HCT116 (cell line): Measurements from ENCODE around the gene SEC61A2. TPM values are rescaled to one million over a fixed set of nuclear protein-coding genes. Genes with fewer than 3 reads are reported as not detected.

Source experiments
- ATAC-seq: fragments of 200-7000 bp; cut with Tn5 transposase; 2 replicates; pipeline ENCODE4 v1.9.1; 2020; ENCODE audit warnings: mild to moderate bottlenecking, moderate library complexity
- BruUV-seq: library from RNA; stranded (reverse); fragments of 400-500 nt; replicated peaks from 2 replicates; lab custom pipeline; 2021; lab: Mats Ljungman, UMichigan
- CTCF ChIA-PET: fragments of 300-600 bp; sonication (Branson Sonifier 250); formaldehyde crosslinking; loops from one replicate; lab custom pipeline; 2021; ENCODE audit warnings: antibody characterized with exemption; lab: Charles Lee
- POLR2A ChIA-PET: fragments of 300-600, 350-600 bp; sonication (Branson Sonifier 250); formaldehyde crosslinking; loops from one replicate; lab custom pipeline; 2021; ENCODE audit warnings: antibody characterized with exemption; lab: Charles Lee
- RAD21 ChIA-PET, 2 experiments: fragments of 300-600 bp; sonication (Branson Sonifier 250); formaldehyde crosslinking; loops; one replicate each; lab custom pipeline; 2023; ENCODE audit warnings: low total read pairs in 2 of 2; ENCODE audit not compliant: uncharacterized antibody in 2 of 2, unreplicated experiment in 2 of 2, low non-redundant PET in 1 of 2; lab: Charles Lee
- DNase-seq: peaks from one replicate; pipeline ENCODE4 v3.0.0-alpha.2; 2010; ENCODE audit warnings: low read depth, low spot score
- H2AFZ ChIP-seq: fragments of 200-600 bp; shearing (Covaris generic), sonication (generic); 2 replicates; pipeline ENCODE4 v1.6.1; 2017; ENCODE audit warnings: low read depth, mixed run types, mixed read lengths, antibody characterized with exemption, low read length; ENCODE audit not compliant: poor library complexity, severe bottlenecking
- H3K27ac ChIP-seq: 2 replicates; pipeline ENCODE4 v1.5.1; 2012; ENCODE audit warnings: low read depth, low read length
- H3K27me3 ChIP-seq: fragments of 200-600 bp; sonication (generic); 2 replicates; pipeline ENCODE4 v1.6.1; 2016; ENCODE audit warnings: mixed run types, low read length, mixed read lengths; ENCODE audit not compliant: insufficient read depth
- H3K36me3 ChIP-seq, 2 experiments: fragments of 200-500 bp in 1 of 2; fragments of 200-600 bp in 1 of 2; sonication (Bioruptor generic) in 1 of 2; sonication (generic) in 1 of 2; 2 replicates each; pipeline versions ENCODE4 v1.5.1 to v1.6.1; 2014 to 2016; ENCODE audit warnings: low read length in 2 of 2, inconsistent platforms in 1 of 2, mixed read lengths in 1 of 2, mixed run types in 1 of 2; ENCODE audit not compliant: insufficient read depth in 2 of 2, control insufficient read depth in 1 of 2
- H3K4me1 ChIP-seq, 2 experiments: fragments of 200-600 bp in 1 of 2; sonication (generic) in 1 of 2; 2 replicates each; pipeline versions ENCODE4 v1.5.1 to v1.6.1; 2012 to 2017; ENCODE audit warnings: low read length in 2 of 2, inconsistent platforms in 1 of 2, mild to moderate bottlenecking in 1 of 2, mixed read lengths in 1 of 2, mixed run types in 1 of 2, moderate library complexity in 1 of 2; ENCODE audit not compliant: insufficient read depth in 2 of 2, control insufficient read depth in 1 of 2
- H3K4me2 ChIP-seq: fragments of 200-600 bp; sonication (generic); 2 replicates; pipeline ENCODE4 v1.6.1; 2017; ENCODE audit warnings: mixed run types, low read length, mixed read lengths
- H3K4me3 ChIP-seq, 2 experiments: fragments of 200-600 bp in 1 of 2; sonication (generic) in 1 of 2; replicated peaks in 1 of 2; 2 replicates each; pipeline ENCODE4 v1.5.1; 2011 to 2016; ENCODE audit warnings: low read length in 2 of 2, control low read depth in 1 of 2, low read depth in 1 of 2, mild to moderate bottlenecking in 1 of 2, mixed read lengths in 1 of 2, mixed run types in 1 of 2
- H3K79me2 ChIP-seq: fragments of 200-600 bp; sonication (generic); 2 replicates; pipeline ENCODE4 v1.6.1; 2017; ENCODE audit warnings: mild to moderate bottlenecking, mixed run types, low read length, moderate library complexity, mixed read lengths; ENCODE audit not compliant: insufficient read depth
- H3K9ac ChIP-seq: fragments of 200-600 bp; sonication (generic); 2 replicates; pipeline ENCODE4 v1.6.1; 2016; ENCODE audit warnings: low read length, mixed read lengths
- H3K9me2 ChIP-seq: fragments of 200-600 bp; sonication (generic), shearing (Covaris generic); 2 replicates; pipeline ENCODE4 v1.6.1; 2017; ENCODE audit warnings: mixed run types, mild to moderate bottlenecking, moderate library complexity; ENCODE audit not compliant: insufficient read depth
- H3K9me3 ChIP-seq, 2 experiments: fragments of 200-500 bp in 1 of 2; fragments of 200-600 bp in 1 of 2; sonication (Bioruptor generic) in 1 of 2; sonication (generic) in 1 of 2; 2 replicates each; pipeline ENCODE4 v1.6.1; 2014 to 2017; ENCODE audit warnings: low read length in 2 of 2, mixed read lengths in 2 of 2, inconsistent platforms in 1 of 2, low read depth in 1 of 2, mild to moderate bottlenecking in 1 of 2, mixed run types in 1 of 2, moderate library complexity in 1 of 2; ENCODE audit not compliant: control insufficient read depth in 1 of 2, insufficient read depth in 1 of 2
- H4K20me1 ChIP-seq: fragments of 200-600 bp; sonication (generic), shearing (Covaris generic); 2 replicates; pipeline ENCODE4 v1.6.1; 2017; ENCODE audit warnings: mixed run types, mild to moderate bottlenecking, moderate library complexity; ENCODE audit not compliant: insufficient read depth
- ATF3 ChIP-seq: IDR thresholded peaks from 2 replicates; pipeline ENCODE4 v1.6.1; 2012
- CBX3 ChIP-seq: IDR thresholded peaks from 2 replicates; pipeline ENCODE4 v1.6.1; 2012; ENCODE audit warnings: low read depth
- CEBPB ChIP-seq: IDR thresholded peaks from 2 replicates; pipeline ENCODE4 v1.6.1; 2012; ENCODE audit warnings: low read depth
- EGR1 ChIP-seq: IDR thresholded peaks from 2 replicates; pipeline ENCODE4 v1.6.1; 2012; ENCODE audit warnings: low read depth
- ELF1 ChIP-seq: IDR thresholded peaks from 2 replicates; pipeline ENCODE4 v1.6.1; 2012; ENCODE audit warnings: low read depth, borderline replicate concordance
- EZH2 ChIP-seq: fragments of 200-600 bp; sonication (generic); IDR thresholded peaks from 2 replicates; pipeline ENCODE4 v1.6.1; 2017; ENCODE audit warnings: antibody characterized with exemption, mixed run types
- FOSL1 ChIP-seq: IDR thresholded peaks from 2 replicates; pipeline ENCODE4 v1.6.1; 2012; ENCODE audit warnings: low read depth
- JUND ChIP-seq: IDR thresholded peaks from 2 replicates; pipeline ENCODE4 v1.6.1; 2012
- MAX ChIP-seq: IDR thresholded peaks from 2 replicates; pipeline ENCODE4 v1.6.1; 2012
- POLR2A ChIP-seq: IDR thresholded peaks from 2 replicates; pipeline ENCODE4 v1.7.0; 2011; ENCODE audit warnings: borderline replicate concordance; ENCODE audit not compliant: insufficient read depth, insufficient read length; ENCODE audit errors: extremely low read depth
- POLR2AphosphoS5 ChIP-seq: IDR thresholded peaks from 2 replicates; pipeline ENCODE4 v1.6.1; 2011; ENCODE audit warnings: mild to moderate bottlenecking, low read depth, low read length, moderate library complexity
- RAD21 ChIP-seq: IDR thresholded peaks from 2 replicates; pipeline ENCODE4 v1.6.1; 2012; ENCODE audit warnings: low read depth, mild to moderate bottlenecking
- SP1 ChIP-seq: IDR thresholded peaks from 2 replicates; pipeline ENCODE4 v1.6.1; 2012; ENCODE audit warnings: low read depth
- SRF ChIP-seq: IDR thresholded peaks from 2 replicates; pipeline ENCODE4 v1.6.1; 2012; ENCODE audit warnings: low read depth
- YY1 ChIP-seq: IDR thresholded peaks from 2 replicates; pipeline ENCODE4 v1.6.1; 2011; ENCODE audit warnings: low read length, low read depth, moderate library complexity, mild to moderate bottlenecking; ENCODE audit not compliant: insufficient replicate concordance; ENCODE audit errors: extremely low read depth
- ZBTB33 ChIP-seq: IDR thresholded peaks from 2 replicates; pipeline ENCODE4 v1.6.1; 2011; ENCODE audit warnings: mild to moderate bottlenecking, low read length, moderate library complexity; ENCODE audit not compliant: insufficient replicate concordance; ENCODE audit errors: extremely low read depth
- ZFX ChIP-seq: fragments of 450-650 bp; IDR thresholded peaks from 2 replicates; pipeline ENCODE4 v1.6.1; 2017
- ZNF274 ChIP-seq: fragments of 200-500 bp; sonication (Bioruptor generic); IDR thresholded peaks from 2 replicates; pipeline ENCODE4 v1.6.1; 2014; ENCODE audit warnings: mild to moderate bottlenecking, low read depth, low read length, inconsistent platforms
- intact Hi-C: fragments of 100-400 bp; cut with micrococcal nuclease; formaldehyde crosslinking; loops from 2 replicates; pipeline ENCODE4 v1.10.0; 2022
- total RNA-seq: library from RNA; stranded (reverse); gene quantifications from one replicate; pipeline ENCODE4 v1.2.1, GENCODE V29; 2021; ENCODE audit not compliant: unreplicated experiment

Gene SEC61A2
- total RNA-seq, 1 experiment from 2014 or later = 10.0 TPM

- no peak for ATAC-seq
- POLR2A ChIA-PET = no interaction called here
- CTCF ChIA-PET = no interaction called here
- H3K9me2 ChIP-seq = no peaks in the 10 kb centered on the region
- no peak overlapping the region for H2AFZ ChIP-seq
- peaks cover 0 to 9% of the 10 kb centered on the region in 2 experiments; a peak in 3 of 4 replicates for H3K4me1 ChIP-seq
- no peak for DNase-seq
- peaks cover 18 to 51% of the 10 kb centered on the region in 2 experiments for H3K36me3 ChIP-seq
- H3K4me2 ChIP-seq = no peak overlapping the region
- RAD21 ChIA-PET = no interaction called here
- H3K27me3 ChIP-seq = no peaks in the 10 kb centered on the region
- peaks cover 100% of the 10 kb centered on the region for H3K79me2 ChIP-seq
- no peak overlapping the region for H3K4me3 ChIP-seq
- H3K9me3 ChIP-seq = no peaks in the 10 kb centered on the region
- intact Hi-C loops = no loop called here
- H3K9ac ChIP-seq = no peak overlapping the region
- BruUV-seq = no TSS peak
- H4K20me1 ChIP-seq = peaks cover 15% of the 10 kb centered on the region; the same call in 1 of the 2 replicates
- TF ChIP-seq JUND (no peak), CBX3 (no peak), POLR2A (no peak), ATF3 (no peak), MAX (no peak)
- H3K27ac ChIP-seq = no peak overlapping the region
Measured at GRCh38 chr10:12202226-12202625, 72.7 kb downstream of the SEC61A2 start.

- no peak overlapping the region for H3K27ac ChIP-seq
- peaks cover 100% of the 10 kb centered on the region for H3K79me2 ChIP-seq
- DNase-seq = no peak
- H3K9ac ChIP-seq = no peak overlapping the region
- ChIA-PET RAD21 (no interaction called here), CTCF (no interaction called here)
- peaks cover 11% of the 10 kb centered on the region; the same call in 1 of the 2 replicates for H4K20me1 ChIP-seq
- no peaks in the 10 kb centered on the region for H3K4me1 ChIP-seq
- ATAC-seq = no peak
- intact Hi-C loops = no loop called here
- H3K4me2 ChIP-seq = no peak overlapping the region
- H2AFZ ChIP-seq = no peak overlapping the region
- no peaks in the 10 kb centered on the region for H3K9me3 ChIP-seq
- no peak overlapping the region for H3K4me3 ChIP-seq
- peaks cover 21 to 48% of the 10 kb centered on the region in 2 experiments for H3K36me3 ChIP-seq
- no TSS peak for BruUV-seq
- no peaks in the 10 kb centered on the region for H3K27me3 ChIP-seq
- TF ChIP-seq SP1 (no peak), POLR2A (no peak), YY1 (no peak), RAD21 (no peak), POLR2AphosphoS5 (no peak), ATF3 (no peak), JUND (no peak), MAX (no peak), ELF1 (no peak), ZFX (no peak), EGR1 (no peak), ZNF274 (no peak), FOSL1 (no peak), SRF (no peak), ZBTB33 (no peak), EZH2 (no peak), CEBPB (no peak)
- TF ChIP-seq, all 23 proteins: peak for 0
- POLR2A ChIA-PET = no interaction called here
- no peaks in the 10 kb centered on the region for H3K9me2 ChIP-seq
Measured at GRCh38 chr10:12205082-12205481, 75.6 kb downstream of the SEC61A2 start.
